SK-N-SH treated with all-trans-retinoic acid at 6 μM for 48 hours (cell line): ENCODE measurements around the gene C1GALT1.
"Not testable (repeated sequence)": the region's sequence is repeated elsewhere in the genome, so short reads cannot be mapped to it uniquely, and the experiment has no call there.

ENCODE experiments used
- ATAC-seq: fragments of 200-7000 bp; cut with Tn5 transposase; 3 replicates; pipeline ENCODE4 v1.9.1; 2020; ENCODE audit warnings: mild to moderate bottlenecking, moderate library complexity
- ARNTL ChIP-seq: fragments of 450-650 bp; formaldehyde crosslinking; IDR thresholded peaks from 2 replicates; pipeline ENCODE4 v1.5.0; 2020; ENCODE audit warnings: low read depth, mild to moderate bottlenecking, moderate library complexity, borderline replicate concordance
- BACH2 ChIP-seq: fragments of 250-450 bp; sonication (Bioruptor Pico); IDR thresholded peaks from 2 replicates; pipeline ENCODE4 v1.9.0; 2021; ENCODE audit warnings: mild to moderate bottlenecking, borderline replicate concordance
- CREB5 ChIP-seq: fragments of 250-450 bp; sonication (Bioruptor Pico); IDR thresholded peaks from 2 replicates; pipeline ENCODE4 v1.5.1; 2020; ENCODE audit warnings: low read depth, mild to moderate bottlenecking, moderate library complexity
- CSDC2 ChIP-seq: fragments of 250-450 bp; sonication (Bioruptor Pico); IDR thresholded peaks from 2 replicates; pipeline ENCODE4 v1.5.0; 2020; ENCODE audit warnings: mild to moderate bottlenecking, moderate library complexity
- ESRRG ChIP-seq: fragments of 250-450 bp; sonication (Bioruptor Pico); IDR thresholded peaks from 2 replicates; pipeline ENCODE4 v1.6.1; 2021; ENCODE audit warnings: mild to moderate bottlenecking
- GLIS3 ChIP-seq: fragments of 250-450 bp; sonication (Bioruptor Pico); IDR thresholded peaks from 2 replicates; pipeline ENCODE4 v1.5.0; 2020; ENCODE audit warnings: mild to moderate bottlenecking, moderate library complexity
- ISL1 ChIP-seq: fragments of 250-450 bp; sonication (Bioruptor Pico); IDR thresholded peaks from 2 replicates; pipeline ENCODE4 v2.1.2; 2022; ENCODE audit warnings: mild to moderate bottlenecking, moderate library complexity
- OSR1 ChIP-seq: fragments of 250-450 bp; sonication (Bioruptor Pico); IDR thresholded peaks from 2 replicates; pipeline ENCODE4 v1.8.0; 2022; ENCODE audit warnings: moderate library complexity, mild to moderate bottlenecking, inconsistent platforms
- PATZ1 ChIP-seq: fragments of 250-450 bp; sonication (Bioruptor Pico); IDR thresholded peaks from 2 replicates; pipeline ENCODE4 v1.8.0; 2020; ENCODE audit warnings: mild to moderate bottlenecking, moderate library complexity, borderline replicate concordance
- POU6F1 ChIP-seq: fragments of 250-450 bp; sonication (Bioruptor Pico); IDR thresholded peaks from 2 replicates; pipeline ENCODE4 v1.8.0; 2021; ENCODE audit warnings: low read depth, mild to moderate bottlenecking, moderate library complexity, borderline replicate concordance
- PPARA ChIP-seq: fragments of 250-450 bp; sonication (Bioruptor Pico); IDR thresholded peaks from 2 replicates; pipeline ENCODE4 v1.5.0; 2020; ENCODE audit warnings: mild to moderate bottlenecking, borderline replicate concordance
- RARB ChIP-seq: fragments of 250-450 bp; sonication (Bioruptor Pico); IDR thresholded peaks from 2 replicates; pipeline ENCODE4 v1.8.0; 2021; ENCODE audit warnings: mild to moderate bottlenecking, moderate library complexity
- TCF4 ChIP-seq: fragments of 250-450 bp; sonication (Bioruptor Pico); IDR thresholded peaks from 2 replicates; pipeline ENCODE4 v1.8.0; 2021; ENCODE audit warnings: mild to moderate bottlenecking, moderate library complexity, borderline replicate concordance
- TOX ChIP-seq: fragments of 250-450 bp; sonication (Bioruptor Pico); IDR thresholded peaks from 2 replicates; pipeline ENCODE4 v1.8.0; 2021; ENCODE audit warnings: mild to moderate bottlenecking, moderate library complexity, borderline replicate concordance
- TSHZ2 ChIP-seq: fragments of 250-450 bp; sonication (Bioruptor Pico); IDR thresholded peaks from 2 replicates; pipeline ENCODE4 v1.5.0; 2020; ENCODE audit warnings: mild to moderate bottlenecking, moderate library complexity
- ZC3H10 ChIP-seq: fragments of 250-450 bp; sonication (Bioruptor Pico); IDR thresholded peaks from 2 replicates; pipeline ENCODE4 v1.5.1; 2021; ENCODE audit warnings: mild to moderate bottlenecking, moderate library complexity
- ZFP3 ChIP-seq: fragments of 250-450 bp; sonication (Bioruptor Pico); IDR thresholded peaks from 2 replicates; pipeline ENCODE4 v1.5.0; 2020; ENCODE audit warnings: mild to moderate bottlenecking, moderate library complexity
- ZFP30 ChIP-seq: fragments of 450-650 bp; formaldehyde crosslinking; IDR thresholded peaks from 2 replicates; pipeline ENCODE4 v1.5.0; 2022; ENCODE audit warnings: mild to moderate bottlenecking, moderate library complexity
- ZNF565 ChIP-seq: fragments of 450-650 bp; formaldehyde crosslinking; conservative IDR thresholded peaks from 2 replicates; pipeline ENCODE4 v1.5.0; 2020; ENCODE audit warnings: low read depth, mild to moderate bottlenecking, moderate library complexity
- ZNF70 ChIP-seq: fragments of 450-650 bp; formaldehyde crosslinking; IDR thresholded peaks from 2 replicates; pipeline ENCODE4 v1.5.0; 2020; ENCODE audit warnings: mild to moderate bottlenecking, moderate library complexity
- ZNF8 ChIP-seq: fragments of 450-650 bp; formaldehyde crosslinking; IDR thresholded peaks from 2 replicates; pipeline ENCODE4 v1.5.0; 2020; ENCODE audit warnings: mild to moderate bottlenecking, moderate library complexity

C1GALT1 gene

GRCh38 chr7:7151285-7151684 is 31.1 kb upstream of the C1GALT1 start (continued):
- no peak for TF ChIP-seq ZC3H10
- TF ChIP-seq ISL1 (CRISPR knock-in tag) = peak; percentile 70
- no peak for TF ChIP-seq CSDC2
- TF ChIP-seq RARB (CRISPR knock-in tag) = no peak
- TF ChIP-seq OSR1 = no peak
- TF ChIP-seq POU6F1 (CRISPR knock-in tag) = no peak
- TF ChIP-seq ARNTL = no peak
- no peak for TF ChIP-seq GLIS3
- TF ChIP-seq ESRRG (CRISPR knock-in tag) = no peak
- no peak for TF ChIP-seq ZNF70 (CRISPR knock-in tag)
- TF ChIP-seq, all 23 proteins: peak for 5

GRCh38 chr7:7151865-7152264 is 30.5 kb upstream of the C1GALT1 start:
- TF ChIP-seq TOX (CRISPR knock-in tag) (no peak), TSHZ2 (CRISPR knock-in tag) (no peak), ARNTL (no peak), ZNF70 (CRISPR knock-in tag) (no peak), BACH2 (CRISPR knock-in tag) (no peak), PPARA (CRISPR knock-in tag) (no peak), TCF4 (CRISPR knock-in tag) (no peak), ISL1 (CRISPR knock-in tag) (no peak), CREB5 (CRISPR knock-in tag) (no peak), RARB (CRISPR knock-in tag) (no peak), PATZ1 (no peak), GLIS3 (no peak)
- no peak for ATAC-seq

- no peak for TF ChIP-seq ESRRG (CRISPR knock-in tag)
- no peak for TF ChIP-seq ZNF70 (CRISPR knock-in tag)
- no peak for TF ChIP-seq ZNF8
- no peak for TF ChIP-seq TCF4 (CRISPR knock-in tag)
- TF ChIP-seq ARNTL = no peak
- no peak for TF ChIP-seq ZFP30 (CRISPR knock-in tag)
- no peak for TF ChIP-seq BACH2 (CRISPR knock-in tag)
- TF ChIP-seq RARB (CRISPR knock-in tag) = no peak
- TF ChIP-seq TSHZ2 (CRISPR knock-in tag) = no peak
- TF ChIP-seq PATZ1 = no peak
- no peak for TF ChIP-seq ISL1 (CRISPR knock-in tag)
- no peak for TF ChIP-seq ZNF565
- no peak for TF ChIP-seq CSDC2
- no peak for TF ChIP-seq POU6F1 (CRISPR knock-in tag)
- no peak for TF ChIP-seq ZFP3
- ATAC-seq = no peak
Observed at GRCh38 chr7:7152315-7152714, 30.0 kb upstream of the C1GALT1 start.

GRCh38 chr7:7154355-7154754 is 28.0 kb upstream of the C1GALT1 start:
- not testable (repeated sequence) for ATAC-seq
